Lower lobe of right lung (tissue), 2 donors: ENCODE data around the gene CEP112. TPM values are rescaled to one million over a fixed set of nuclear protein-coding genes. Genes with fewer than 3 reads are reported as not detected.
A peak's percentile ranks its signal among the peaks of the same experiment; 100 is the strongest.

Experiments
- ATAC-seq, 2 donors: fragments of 200-7000 bp; cut with Tn5 transposase; one replicate each; pipeline ENCODE4 v1.9.1; 2020 to 2022; ENCODE audit warnings: mild to moderate bottlenecking in 2 of 2, moderate library complexity in 2 of 2
- DNase-seq: peaks from one replicate; pipeline ENCODE4 v3.0.0-alpha.2; 2020
- H3K27ac ChIP-seq: fragments of 200-600 bp; one replicate; pipeline ENCODE4 v1.8.0; 2022
- H3K27me3 ChIP-seq: fragments of 200-600 bp; one replicate; pipeline ENCODE4 v1.8.0; 2022; ENCODE audit warnings: low read depth
- H3K36me3 ChIP-seq: fragments of 200-600 bp; one replicate; pipeline ENCODE4 v1.8.0; 2022; ENCODE audit warnings: mild to moderate bottlenecking
- H3K4me1 ChIP-seq: fragments of 200-600 bp; one replicate; pipeline ENCODE4 v1.8.0; 2022
- H3K4me3 ChIP-seq: fragments of 200-600 bp; one replicate; pipeline ENCODE4 v1.8.0; 2022; ENCODE audit warnings: mild to moderate bottlenecking
- H3K9me3 ChIP-seq: fragments of 200-600 bp; one replicate; pipeline ENCODE4 v1.8.0; 2022
- intact Hi-C: fragments of 100-400 bp; cut with DNase I; formaldehyde crosslinking; loops from one replicate; pipeline ENCODE4 v1.11.0; 2022
- total RNA-seq: library from RNA; stranded (reverse); fragmentation: NEBNext Ultra II Directional; extraction: Animal tissue kit (Norgen Biotek cat#: 25700); gene quantifications from one replicate; pipeline ENCODE4 v1.2.1, GENCODE V29; 2021
- TF ChIP-seq, protein P1 (sequence below): fragments of 200-600 bp; IDR thresholded peaks from one replicate; pipeline ENCODE4 v1.8.0; 2022; ENCODE audit warnings: antibody characterized with exemption, mild to moderate bottlenecking
- donor health status: DM: no; HTN: yes; CAD: no; lungs with severe emphysema.

CEP112 gene
- total RNA-seq, 1 donor from 2014 or later, result 30.1 TPM

DNA sequence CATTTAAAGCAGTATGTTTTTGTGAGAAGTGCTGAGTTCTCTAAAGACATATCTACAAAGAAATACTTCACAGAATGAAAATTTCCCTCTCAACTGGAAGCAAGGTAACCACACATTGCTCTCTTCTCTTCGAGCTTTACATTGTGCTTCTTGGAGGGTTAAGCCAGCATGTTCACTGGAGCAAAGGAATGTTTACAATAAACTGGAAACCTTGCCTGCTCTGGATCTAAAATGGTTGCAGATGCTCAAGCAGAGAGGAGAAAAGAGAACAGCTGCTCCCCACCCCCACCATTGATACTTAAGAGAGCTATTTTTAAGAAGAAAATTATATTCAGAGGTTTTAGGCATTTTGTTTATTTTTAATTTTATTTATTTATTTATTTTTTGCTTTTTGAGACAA lies 213.1 kb downstream of the CEP112 start:
- Histone ChIP-seq H3K36me3 (no peaks in the 10 kb centered on the region), H3K9me3 (no peaks in the 10 kb centered on the region), H3K27me3 (no peaks in the 10 kb centered on the region), H3K4me1 (peaks cover 3% of the 10 kb centered on the region), H3K4me3 (no peak overlapping the region), H3K27ac (no peak overlapping the region)
- intact Hi-C loops, result no loop called here
- TF ChIP-seq, protein P1, sequence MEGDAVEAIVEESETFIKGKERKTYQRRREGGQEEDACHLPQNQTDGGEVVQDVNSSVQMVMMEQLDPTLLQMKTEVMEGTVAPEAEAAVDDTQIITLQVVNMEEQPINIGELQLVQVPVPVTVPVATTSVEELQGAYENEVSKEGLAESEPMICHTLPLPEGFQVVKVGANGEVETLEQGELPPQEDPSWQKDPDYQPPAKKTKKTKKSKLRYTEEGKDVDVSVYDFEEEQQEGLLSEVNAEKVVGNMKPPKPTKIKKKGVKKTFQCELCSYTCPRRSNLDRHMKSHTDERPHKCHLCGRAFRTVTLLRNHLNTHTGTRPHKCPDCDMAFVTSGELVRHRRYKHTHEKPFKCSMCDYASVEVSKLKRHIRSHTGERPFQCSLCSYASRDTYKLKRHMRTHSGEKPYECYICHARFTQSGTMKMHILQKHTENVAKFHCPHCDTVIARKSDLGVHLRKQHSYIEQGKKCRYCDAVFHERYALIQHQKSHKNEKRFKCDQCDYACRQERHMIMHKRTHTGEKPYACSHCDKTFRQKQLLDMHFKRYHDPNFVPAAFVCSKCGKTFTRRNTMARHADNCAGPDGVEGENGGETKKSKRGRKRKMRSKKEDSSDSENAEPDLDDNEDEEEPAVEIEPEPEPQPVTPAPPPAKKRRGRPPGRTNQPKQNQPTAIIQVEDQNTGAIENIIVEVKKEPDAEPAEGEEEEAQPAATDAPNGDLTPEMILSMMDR, result no peak
- ATAC-seq (no peak), DNase-seq (no peak)

DNA sequence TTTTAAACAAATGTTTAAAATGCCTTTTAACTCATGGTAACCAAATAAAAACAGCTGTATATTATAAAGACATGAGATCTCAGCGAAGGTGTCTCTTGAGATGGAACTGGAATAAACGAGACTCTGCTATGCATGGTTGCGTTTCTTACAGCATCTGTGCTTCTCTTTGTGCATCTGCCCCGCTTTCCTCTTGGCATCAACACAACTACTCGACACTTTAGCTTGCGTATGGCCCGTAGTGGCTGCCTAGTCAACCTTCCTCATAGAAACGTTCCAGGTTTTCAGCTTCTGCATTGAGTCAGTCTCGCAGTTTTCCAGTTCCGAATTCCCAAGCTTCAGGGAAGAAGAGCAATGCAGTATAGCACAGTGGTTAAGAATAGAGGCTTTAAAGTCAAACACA lies 214.9 kb downstream of the CEP112 start:
- Histone ChIP-seq H3K9me3 (no peaks in the 10 kb centered on the region), H3K4me3 (no peak overlapping the region), H3K27ac (no peak overlapping the region), H3K4me1 (peaks cover 3% of the 10 kb centered on the region), H3K27me3 (no peaks in the 10 kb centered on the region), H3K36me3 (no peaks in the 10 kb centered on the region)
- intact Hi-C loops, result no loop called here
- TF ChIP-seq, protein P1, result no peak
- ATAC-seq (no peak), DNase-seq (no peak)

DNA sequence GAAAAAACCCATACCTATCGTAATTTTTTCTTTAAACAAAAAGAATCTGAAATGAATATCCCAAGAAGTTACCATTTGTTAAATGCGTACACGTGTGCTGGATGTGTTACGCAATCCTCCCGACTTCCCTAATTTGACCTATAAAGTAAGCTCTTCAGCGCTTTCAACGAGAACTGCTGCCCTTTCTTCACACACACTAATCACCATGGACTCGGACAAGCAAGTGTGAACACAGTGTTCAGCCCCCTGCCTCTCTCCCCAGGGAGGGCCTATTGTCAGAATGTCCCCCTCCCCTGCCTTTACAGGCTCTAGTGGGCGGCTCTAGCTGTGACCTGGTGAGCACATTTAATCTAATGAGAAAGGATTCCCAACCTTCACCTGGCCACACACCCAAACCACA lies 216.1 kb downstream of the CEP112 start:
- intact Hi-C loops, result no loop called here
- H3K4me1 ChIP-seq, result peaks cover 3% of the 10 kb centered on the region
- H3K9me3 ChIP-seq, result no peaks in the 10 kb centered on the region
- H3K27ac ChIP-seq, result no peak overlapping the region
- peak; percentile 54 to 76 for ATAC-seq
- no peak for DNase-seq
- TF ChIP-seq, protein P1, result no peak
- H3K36me3 ChIP-seq, result no peaks in the 10 kb centered on the region
- H3K27me3 ChIP-seq, result no peaks in the 10 kb centered on the region
- H3K4me3 ChIP-seq, result no peak overlapping the region

DNA sequence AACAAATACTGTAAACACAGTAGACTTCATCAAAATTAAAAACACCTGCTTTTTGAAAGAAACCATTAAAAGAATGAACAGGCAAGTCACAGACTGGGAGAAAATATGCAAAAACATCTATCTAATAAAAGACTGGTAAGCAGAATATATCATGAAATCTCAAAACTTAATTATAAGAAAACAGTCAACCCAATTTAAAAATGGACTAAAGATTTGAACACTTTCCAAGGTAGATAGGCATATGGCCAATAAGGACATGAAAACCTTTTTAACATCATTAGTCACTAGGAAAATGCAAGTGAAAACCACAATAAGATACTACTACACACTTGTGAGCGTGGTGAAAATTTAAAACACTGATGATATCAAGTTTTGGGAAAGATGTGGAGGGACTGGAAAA lies 218.7 kb downstream of the CEP112 start:
- intact Hi-C loops, result no loop called here
- Histone ChIP-seq H3K4me3 (no peak overlapping the region), H3K9me3 (no peaks in the 10 kb centered on the region), H3K27ac (no peak overlapping the region), H3K36me3 (no peaks in the 10 kb centered on the region), H3K27me3 (no peaks in the 10 kb centered on the region), H3K4me1 (peaks cover 3% of the 10 kb centered on the region)
- no peak for ATAC-seq
- TF ChIP-seq, protein P1, result no peak
- DNase-seq, result no peak

DNA sequence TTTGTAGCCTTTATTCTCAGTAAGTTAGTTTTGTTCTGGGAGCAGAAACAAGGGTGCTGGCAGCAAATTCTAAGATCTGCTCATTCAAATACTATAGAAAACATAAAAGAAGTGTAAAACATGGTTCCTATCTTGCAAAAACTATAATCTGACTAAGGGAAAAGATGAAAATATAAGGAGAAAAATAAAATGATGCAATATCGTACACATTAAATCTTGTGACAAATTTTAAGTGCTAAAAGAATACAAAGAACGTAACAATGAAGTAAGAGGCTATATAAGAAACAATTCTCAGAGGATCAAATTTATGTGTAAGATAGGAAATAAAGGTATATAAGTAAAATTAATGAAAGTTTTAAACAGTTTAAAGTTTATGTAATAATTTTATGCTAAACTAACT lies 224.6 kb downstream of the CEP112 start:
- Histone ChIP-seq H3K4me1 (no peaks in the 10 kb centered on the region), H3K27ac (no peak overlapping the region), H3K27me3 (no peaks in the 10 kb centered on the region), H3K9me3 (no peaks in the 10 kb centered on the region), H3K4me3 (no peak overlapping the region), H3K36me3 (no peaks in the 10 kb centered on the region)
- ATAC-seq (no peak), DNase-seq (no peak)
- TF ChIP-seq, protein P1, result no peak
- intact Hi-C loops, result no loop called here

DNA sequence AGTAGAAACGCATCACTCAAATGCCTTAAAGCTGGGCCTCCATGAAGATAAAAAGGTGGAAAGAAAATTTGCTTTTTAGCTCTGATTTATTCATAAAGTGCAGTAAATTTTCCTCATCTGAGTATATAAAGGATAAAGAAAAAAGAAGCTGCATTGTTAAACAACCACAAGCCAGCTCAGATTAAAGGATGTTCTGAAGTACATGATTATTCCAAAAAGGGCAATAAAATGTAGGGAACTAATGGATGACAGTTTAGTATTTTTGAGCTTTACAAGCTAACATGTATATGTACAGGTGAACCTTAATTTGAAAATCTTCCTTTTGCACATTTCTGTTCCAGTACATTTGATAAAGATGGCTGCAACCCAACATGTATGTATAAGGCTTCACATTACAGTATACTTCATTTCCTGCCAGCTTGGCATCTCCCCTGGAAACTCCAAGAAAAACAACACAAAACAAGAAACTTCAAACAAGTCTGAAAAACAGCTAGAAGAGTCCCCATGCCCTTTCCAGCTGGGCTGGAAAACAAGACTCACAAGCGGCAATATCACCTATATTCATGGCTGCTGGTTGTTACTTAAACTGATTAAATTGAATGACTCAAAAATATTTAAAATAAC lies 225.7 kb downstream of the CEP112 start:
- TF ChIP-seq, protein P1, result no peak
- no peaks in the 10 kb centered on the region for H3K36me3 ChIP-seq
- DNase-seq, result no peak
- no peaks in the 10 kb centered on the region for H3K27me3 ChIP-seq
- H3K4me3 ChIP-seq, result no peak overlapping the region
- intact Hi-C loops, result no loop called here
- no peak for ATAC-seq
- no peak overlapping the region for H3K27ac ChIP-seq
- no peaks in the 10 kb centered on the region for H3K4me1 ChIP-seq
- H3K9me3 ChIP-seq, result no peaks in the 10 kb centered on the region
